ENCODE data around the gene PGA4. TPM values are rescaled to one million over a fixed set of nuclear protein-coding genes. Genes with fewer than 3 reads are reported as not detected.

Gene PGA4
- polyA plus RNA-seq, 1 donor from 2014 or later = not detected

GRCh38 chr11:61274084-61274483 is 51.9 kb downstream of the PGA4 start:
- no peak overlapping the region for H3K4me3 Mint-ChIP-seq
- H3K27me3 Mint-ChIP-seq = no peaks in the 10 kb centered on the region
- no peaks in the 10 kb centered on the region for H3K9me3 Mint-ChIP-seq
- no peaks in the 10 kb centered on the region for H3K4me1 Mint-ChIP-seq
- no peaks in the 10 kb centered on the region for H3K36me3 Mint-ChIP-seq
- no peak overlapping the region for H3K27ac Mint-ChIP-seq

- no peak overlapping the region for H3K4me3 Mint-ChIP-seq
- no peaks in the 10 kb centered on the region for H3K27me3 Mint-ChIP-seq
- H3K36me3 Mint-ChIP-seq = no peaks in the 10 kb centered on the region
- no peak overlapping the region for H3K27ac Mint-ChIP-seq
- H3K9me3 Mint-ChIP-seq = no peaks in the 10 kb centered on the region
- H3K4me1 Mint-ChIP-seq = no peaks in the 10 kb centered on the region
These were observed 53.0 kb downstream of the PGA4 start for GRCh38 chr11:61275191-61275590.

- Mint-ChIP-seq H3K9me3 (no peaks in the 10 kb centered on the region), H3K4me1 (no peaks in the 10 kb centered on the region), H3K4me3 (no peak overlapping the region), H3K27me3 (no peaks in the 10 kb centered on the region), H3K36me3 (no peaks in the 10 kb centered on the region), H3K27ac (no peak overlapping the region)
These were observed 55.2 kb downstream of the PGA4 start for GRCh38 chr11:61277186-61278000.

GRCh38 chr11:61278001-61278470 is 55.9 kb downstream of the PGA4 start:
- no peaks in the 10 kb centered on the region for H3K4me1 Mint-ChIP-seq
- H3K4me3 Mint-ChIP-seq = no peak overlapping the region
- H3K36me3 Mint-ChIP-seq = no peaks in the 10 kb centered on the region
- no peaks in the 10 kb centered on the region for H3K9me3 Mint-ChIP-seq
- H3K27ac Mint-ChIP-seq = no peak overlapping the region
- no peaks in the 10 kb centered on the region for H3K27me3 Mint-ChIP-seq

GRCh38 chr11:61279934-61280659 is 58.0 kb downstream of the PGA4 start:
- no peak overlapping the region for H3K27ac Mint-ChIP-seq
- H3K4me1 Mint-ChIP-seq = no peaks in the 10 kb centered on the region
- H3K27me3 Mint-ChIP-seq = no peaks in the 10 kb centered on the region
- peak overlapping the region in 1 of 4 donors; percentile 10 for H3K4me3 Mint-ChIP-seq
- no peaks in the 10 kb centered on the region for H3K9me3 Mint-ChIP-seq
- H3K36me3 Mint-ChIP-seq = peaks cover 2% of the 10 kb centered on the region

GRCh38 chr11:61280883-61281580 is 58.9 kb downstream of the PGA4 start:
- H3K4me3 Mint-ChIP-seq = no peak overlapping the region
- H3K27ac Mint-ChIP-seq = no peak overlapping the region
- H3K36me3 Mint-ChIP-seq = peaks cover 2% of the 10 kb centered on the region
- no peaks in the 10 kb centered on the region for H3K9me3 Mint-ChIP-seq
- no peaks in the 10 kb centered on the region for H3K27me3 Mint-ChIP-seq
- H3K4me1 Mint-ChIP-seq = no peaks in the 10 kb centered on the region

Other genes starting within 250 kb of the PGA4 start
- 7.7 TPM for gene CD5, start 119.9 kb upstream of the PGA4 start, polyA plus RNA-seq
- 2.0 TPM for gene VPS37C, start 60.9 kb upstream of the PGA4 start, polyA plus RNA-seq
- not detected for gene PGA3, start 18.8 kb upstream of the PGA4 start, polyA plus RNA-seq
- gene PGA5, start 18.8 kb downstream of the PGA4 start, polyA plus RNA-seq = not detected
- 0.84 TPM for gene VWCE, start 73.0 kb downstream of the PGA4 start, polyA plus RNA-seq
- gene DDB1, start 110.8 kb downstream of the PGA4 start, polyA plus RNA-seq = 81.7 TPM
- gene TKFC, start 110.9 kb downstream of the PGA4 start, polyA plus RNA-seq = 46.1 TPM
- 594 TPM for gene CYB561A3, start 139.5 kb downstream of the PGA4 start, polyA plus RNA-seq
- 44.1 TPM for gene TMEM138, start 140.0 kb downstream of the PGA4 start, polyA plus RNA-seq
- gene TMEM216, start 170.2 kb downstream of the PGA4 start, polyA plus RNA-seq = 67.0 TPM
- 26.9 TPM for gene CPSF7, start 207.6 kb downstream of the PGA4 start, polyA plus RNA-seq
- gene SDHAF2, start 207.8 kb downstream of the PGA4 start, polyA plus RNA-seq = 86.0 TPM

Measured in IgD-negative memory B cell (primary cell).